Effector memory CD4-positive, alpha-beta T cell (primary cell): ENCODE results near the gene ACSL5.

ENCODE experiments used
- DNase-seq, 3 donors: peaks; one replicate each; pipeline ENCODE4 v3.0.0-alpha.2; 2020
- H3K27ac ChIP-seq: 2 replicates; pipeline ENCODE4 v1.7.0; 2013; ENCODE audit warnings: mild to moderate bottlenecking, low read length, moderate library complexity; ENCODE audit not compliant: insufficient read depth, poor library complexity, severe bottlenecking
- H3K27me3 ChIP-seq: replicated peaks from 2 replicates; pipeline ENCODE4 v1.7.0; 2013; ENCODE audit warnings: mild to moderate bottlenecking, low read length; ENCODE audit not compliant: insufficient read depth, control insufficient read depth, poor library complexity, severe bottlenecking
- H3K36me3 ChIP-seq: 2 replicates; pipeline ENCODE4 v1.7.0; 2013; ENCODE audit warnings: mild to moderate bottlenecking, low read length, moderate library complexity; ENCODE audit not compliant: control insufficient read depth, insufficient read depth
- H3K4me1 ChIP-seq: 2 replicates; pipeline ENCODE4 v1.7.0; 2013; ENCODE audit warnings: low read length, mild to moderate bottlenecking; ENCODE audit not compliant: control insufficient read depth, insufficient read depth, poor library complexity, severe bottlenecking
- H3K4me3 ChIP-seq: 2 replicates; pipeline ENCODE4 v1.7.0; 2013; ENCODE audit warnings: low read length, low read depth, mild to moderate bottlenecking; ENCODE audit not compliant: insufficient read depth, poor library complexity, severe bottlenecking
- H3K9me3 ChIP-seq: 2 replicates; pipeline ENCODE4 v1.7.0; 2013; ENCODE audit warnings: mild to moderate bottlenecking, low read length, moderate library complexity; ENCODE audit not compliant: control insufficient read depth

ACSL5 gene

DNA sequence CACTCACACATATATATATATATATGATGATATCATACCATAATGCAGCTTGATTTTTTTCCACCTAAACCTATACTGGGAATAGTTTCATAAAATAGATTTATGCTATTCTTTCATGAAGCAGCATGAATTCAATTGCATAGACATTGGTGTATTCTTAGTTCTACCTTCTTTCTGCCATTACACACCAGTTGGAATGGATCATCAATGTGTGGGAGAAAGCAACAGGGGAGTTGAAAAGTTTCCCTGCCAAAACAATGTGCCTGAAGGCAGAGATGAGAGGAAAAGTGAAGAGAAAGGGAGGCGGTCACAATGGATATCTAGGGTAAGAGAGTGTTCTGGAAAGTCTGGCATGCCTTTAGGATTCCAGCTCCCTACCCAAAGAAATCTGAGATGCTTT lies 25.2 kb upstream of the ACSL5 start:
- no peak for DNase-seq
- H3K27ac ChIP-seq, result no peak overlapping the region
- no peaks in the 10 kb centered on the region for H3K9me3 ChIP-seq
- H3K4me1 ChIP-seq, result no peaks in the 10 kb centered on the region
- no peak overlapping the region for H3K4me3 ChIP-seq
- H3K27me3 ChIP-seq, result no peaks in the 10 kb centered on the region
- H3K36me3 ChIP-seq, result no peaks in the 10 kb centered on the region

DNA sequence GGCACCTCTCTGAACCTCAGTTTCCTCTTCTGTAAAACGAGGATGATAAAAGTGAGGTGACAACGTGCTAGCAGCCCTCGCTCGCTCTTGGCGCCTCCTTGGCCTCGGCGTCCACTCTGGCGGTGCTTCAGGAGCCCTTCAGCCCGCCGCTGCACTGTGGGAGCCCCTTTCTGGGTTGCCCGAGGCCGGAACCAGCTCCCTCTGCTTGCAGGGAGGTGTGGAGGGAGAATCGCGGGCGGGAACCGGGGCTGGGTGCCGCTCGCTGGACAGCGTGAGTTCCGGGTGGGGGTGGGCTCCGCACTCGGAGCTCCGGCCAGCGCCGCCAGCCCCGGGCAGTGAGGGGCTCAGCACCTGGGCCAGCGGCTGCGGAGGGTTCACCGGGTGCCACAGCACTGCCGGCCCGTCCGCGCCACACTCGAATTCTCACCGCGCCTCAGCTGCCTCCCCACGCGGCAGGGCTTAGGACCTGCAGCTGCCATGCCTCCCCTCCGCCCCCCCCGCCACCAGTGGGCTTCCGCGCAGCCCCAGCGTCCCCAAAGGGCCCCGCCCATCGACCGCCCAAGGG lies 24.3 kb upstream of the ACSL5 start:
- Histone ChIP-seq H3K9me3 (no peaks in the 10 kb centered on the region), H3K27ac (no peak overlapping the region), H3K36me3 (no peaks in the 10 kb centered on the region), H3K27me3 (no peaks in the 10 kb centered on the region), H3K4me3 (no peak overlapping the region), H3K4me1 (no peaks in the 10 kb centered on the region)
- DNase-seq, result no peak

DNA sequence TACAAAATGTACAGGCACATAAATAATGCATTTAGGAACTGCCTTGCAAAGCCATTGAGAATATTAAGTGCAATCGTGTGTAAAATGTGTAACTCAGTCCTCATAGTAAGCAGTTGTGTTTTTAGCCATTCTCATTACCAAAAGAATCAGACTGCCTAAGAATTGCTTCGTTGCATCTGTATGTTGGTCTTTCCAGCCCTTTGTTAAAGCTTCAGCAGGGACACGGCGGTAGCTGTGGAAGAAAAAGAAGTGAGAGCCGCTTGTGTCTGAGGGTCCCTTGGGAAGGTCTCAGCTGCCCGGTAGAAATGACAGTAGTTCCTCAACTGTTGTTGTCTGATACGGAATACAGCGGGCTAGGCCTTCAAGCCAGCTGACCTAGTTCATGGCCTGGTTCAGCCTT lies 22.8 kb upstream of the ACSL5 start:
- no peak for DNase-seq

DNA sequence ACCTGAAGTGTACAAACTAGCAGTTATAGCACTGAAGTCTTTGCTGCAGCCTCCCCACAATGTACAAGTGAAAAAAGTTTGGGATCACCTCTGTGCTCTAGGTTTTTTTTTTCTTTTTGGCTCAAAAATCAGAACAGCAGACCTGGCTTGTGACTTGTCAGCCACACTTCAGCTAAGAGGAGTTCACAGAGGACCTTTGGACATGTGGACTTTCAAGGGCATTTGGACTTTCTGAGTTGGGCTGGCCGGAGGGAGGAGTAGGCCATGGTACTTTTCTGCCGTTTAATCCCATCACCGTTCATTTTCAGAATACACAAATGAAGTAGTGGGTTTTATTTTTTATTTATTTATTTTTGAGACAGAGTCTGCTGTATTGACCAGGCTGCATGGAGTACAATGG lies 21.9 kb upstream of the ACSL5 start:
- no peaks in the 10 kb centered on the region for H3K27me3 ChIP-seq
- H3K36me3 ChIP-seq, result no peaks in the 10 kb centered on the region
- H3K4me1 ChIP-seq, result no peaks in the 10 kb centered on the region
- H3K4me3 ChIP-seq, result no peak overlapping the region
- H3K27ac ChIP-seq, result no peak overlapping the region
- H3K9me3 ChIP-seq, result no peaks in the 10 kb centered on the region
- DNase-seq, result no peak

More for the DNA sequence above, 22.8 kb upstream of the ACSL5 start:
- H3K36me3 ChIP-seq, result no peaks in the 10 kb centered on the region
- H3K27ac ChIP-seq, result no peak overlapping the region
- H3K27me3 ChIP-seq, result no peaks in the 10 kb centered on the region
- no peak overlapping the region for H3K4me3 ChIP-seq
- no peaks in the 10 kb centered on the region for H3K9me3 ChIP-seq
- no peaks in the 10 kb centered on the region for H3K4me1 ChIP-seq

DNA sequence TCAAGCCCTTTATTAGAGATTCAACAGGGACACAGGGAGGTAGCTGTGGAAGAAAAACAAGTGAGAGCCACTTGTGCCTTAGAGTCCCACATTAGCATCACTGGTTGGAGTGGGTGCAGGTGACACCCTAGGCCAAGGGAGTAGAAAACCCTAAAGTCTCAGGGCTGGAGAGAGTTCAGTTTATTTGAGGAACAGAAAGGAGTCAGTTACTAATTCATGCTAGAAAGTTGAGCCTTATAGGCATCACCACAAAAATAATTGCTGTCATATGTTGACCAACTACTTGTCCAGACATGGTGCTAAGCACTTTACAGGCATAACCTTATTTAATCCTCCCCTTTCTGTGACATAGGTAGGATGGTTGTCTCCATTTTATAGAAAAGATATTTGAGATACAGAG lies 20.9 kb upstream of the ACSL5 start:
- H3K4me3 ChIP-seq, result no peak overlapping the region
- H3K27me3 ChIP-seq, result no peaks in the 10 kb centered on the region
- DNase-seq, result no peak
- H3K36me3 ChIP-seq, result no peaks in the 10 kb centered on the region
- no peaks in the 10 kb centered on the region for H3K4me1 ChIP-seq
- no peak overlapping the region for H3K27ac ChIP-seq
- H3K9me3 ChIP-seq, result no peaks in the 10 kb centered on the region

DNA sequence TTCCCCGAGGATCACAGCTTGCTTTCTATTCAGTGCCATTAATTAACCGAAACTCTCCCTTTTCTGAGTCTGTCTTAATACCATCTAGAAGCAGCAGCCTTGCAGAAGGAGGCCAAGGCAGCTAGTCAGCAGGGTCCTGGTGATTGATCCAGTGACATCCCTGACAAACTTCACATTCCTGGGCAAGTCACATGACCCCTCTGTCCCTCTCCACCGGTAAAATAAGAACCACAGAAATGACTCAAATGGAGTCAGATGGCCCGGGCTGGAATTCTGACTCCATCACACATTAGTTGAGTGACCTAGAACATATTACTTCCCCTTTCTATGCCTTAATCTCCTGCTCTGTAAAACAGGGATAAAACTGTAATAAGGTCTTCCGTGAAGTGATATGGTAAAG lies 17.2 kb upstream of the ACSL5 start:
- Histone ChIP-seq H3K27ac (no peak overlapping the region), H3K27me3 (no peaks in the 10 kb centered on the region), H3K4me1 (no peaks in the 10 kb centered on the region), H3K4me3 (no peak overlapping the region), H3K36me3 (no peaks in the 10 kb centered on the region), H3K9me3 (no peaks in the 10 kb centered on the region)
- no peak for DNase-seq

DNA sequence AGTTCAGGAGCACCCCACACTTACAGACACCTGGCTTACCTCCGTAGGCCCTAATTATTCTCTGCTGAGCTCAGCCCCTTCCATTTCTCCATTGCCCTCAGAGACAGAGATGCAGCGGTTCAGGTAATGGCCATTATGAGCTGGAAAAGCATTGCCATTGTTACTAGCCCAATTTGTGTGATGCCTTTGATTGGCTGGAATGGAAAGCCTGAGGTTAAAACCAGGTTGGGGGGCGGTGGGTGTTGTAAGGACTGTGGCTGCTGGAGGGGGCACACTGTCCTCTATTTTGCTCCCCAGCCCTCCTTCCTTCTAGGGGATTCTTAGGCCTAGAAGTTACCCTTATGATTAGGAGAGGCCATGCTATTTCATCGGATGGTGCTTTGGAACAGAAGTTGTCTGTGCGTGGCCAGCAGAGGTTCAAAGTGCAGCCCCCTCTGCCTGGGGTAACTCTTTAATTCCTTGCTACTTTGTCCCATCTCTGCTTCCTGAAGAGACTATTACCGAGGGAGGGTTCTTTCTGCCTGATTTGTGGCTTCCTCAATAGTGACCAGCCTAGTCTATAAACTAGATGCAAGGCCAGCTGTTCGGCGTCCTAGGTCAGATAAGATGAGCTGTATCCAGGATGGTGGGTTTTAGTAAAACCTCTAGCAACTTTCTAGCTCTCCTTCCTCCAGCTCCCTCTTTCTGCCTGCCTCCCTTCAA lies 14.2 kb upstream of the ACSL5 start:
- no peak overlapping the region for H3K27ac ChIP-seq
- no peaks in the 10 kb centered on the region for H3K9me3 ChIP-seq
- no peak for DNase-seq
- no peaks in the 10 kb centered on the region for H3K36me3 ChIP-seq
- no peak overlapping the region for H3K4me3 ChIP-seq
- no peaks in the 10 kb centered on the region for H3K4me1 ChIP-seq
- no peaks in the 10 kb centered on the region for H3K27me3 ChIP-seq

DNA sequence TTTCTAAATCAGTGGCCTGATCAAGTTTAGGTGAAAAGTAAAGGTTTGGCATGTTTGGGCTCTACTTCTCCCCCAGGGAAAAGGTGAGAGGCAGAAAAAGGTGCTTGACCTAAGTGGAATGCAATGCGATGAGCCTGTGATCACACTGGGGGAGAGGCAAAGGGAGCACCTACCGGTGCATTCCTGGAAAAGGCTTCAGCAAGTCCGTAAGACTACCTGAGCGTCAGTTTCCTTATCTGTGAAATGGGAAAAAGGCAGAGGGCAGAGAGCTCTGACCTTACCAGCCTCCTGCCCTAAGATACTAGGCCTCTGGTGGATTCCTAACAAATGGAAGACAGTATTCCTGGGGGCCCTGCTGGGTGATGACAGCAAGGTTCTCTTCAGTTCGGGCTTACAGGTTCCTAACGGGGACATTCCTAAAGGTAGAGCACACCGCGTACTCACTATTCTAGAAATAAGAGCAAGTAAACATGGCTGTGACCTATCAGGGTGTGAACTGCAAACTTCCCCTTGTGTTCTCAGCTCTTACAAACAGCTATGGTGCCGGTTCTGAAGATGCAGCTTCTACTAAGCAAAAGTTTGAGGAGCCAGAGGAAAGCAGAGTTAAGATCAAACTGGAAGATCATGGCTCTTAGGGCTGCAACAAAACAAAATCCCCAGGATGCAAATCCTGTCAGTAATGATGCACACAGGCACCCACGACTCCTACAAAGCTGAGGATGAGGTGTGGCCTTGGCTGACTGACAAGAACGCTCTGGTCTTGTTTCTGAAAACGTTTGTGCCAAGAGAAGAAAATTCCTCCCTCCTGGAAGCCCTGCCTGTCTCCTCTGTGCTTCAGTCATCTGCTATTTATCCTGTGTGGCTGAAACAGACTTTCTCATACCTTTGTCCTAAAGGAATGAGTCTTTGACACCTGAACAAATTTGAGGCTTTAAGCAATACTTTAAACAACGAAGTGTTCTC lies 13.3 kb upstream of the ACSL5 start:
- H3K36me3 ChIP-seq, result no peaks in the 10 kb centered on the region
- no peaks in the 10 kb centered on the region for H3K9me3 ChIP-seq
- no peak overlapping the region for H3K4me3 ChIP-seq
- H3K4me1 ChIP-seq, result no peaks in the 10 kb centered on the region
- H3K27me3 ChIP-seq, result no peaks in the 10 kb centered on the region
- no peak overlapping the region for H3K27ac ChIP-seq
- DNase-seq, result no peak

DNA sequence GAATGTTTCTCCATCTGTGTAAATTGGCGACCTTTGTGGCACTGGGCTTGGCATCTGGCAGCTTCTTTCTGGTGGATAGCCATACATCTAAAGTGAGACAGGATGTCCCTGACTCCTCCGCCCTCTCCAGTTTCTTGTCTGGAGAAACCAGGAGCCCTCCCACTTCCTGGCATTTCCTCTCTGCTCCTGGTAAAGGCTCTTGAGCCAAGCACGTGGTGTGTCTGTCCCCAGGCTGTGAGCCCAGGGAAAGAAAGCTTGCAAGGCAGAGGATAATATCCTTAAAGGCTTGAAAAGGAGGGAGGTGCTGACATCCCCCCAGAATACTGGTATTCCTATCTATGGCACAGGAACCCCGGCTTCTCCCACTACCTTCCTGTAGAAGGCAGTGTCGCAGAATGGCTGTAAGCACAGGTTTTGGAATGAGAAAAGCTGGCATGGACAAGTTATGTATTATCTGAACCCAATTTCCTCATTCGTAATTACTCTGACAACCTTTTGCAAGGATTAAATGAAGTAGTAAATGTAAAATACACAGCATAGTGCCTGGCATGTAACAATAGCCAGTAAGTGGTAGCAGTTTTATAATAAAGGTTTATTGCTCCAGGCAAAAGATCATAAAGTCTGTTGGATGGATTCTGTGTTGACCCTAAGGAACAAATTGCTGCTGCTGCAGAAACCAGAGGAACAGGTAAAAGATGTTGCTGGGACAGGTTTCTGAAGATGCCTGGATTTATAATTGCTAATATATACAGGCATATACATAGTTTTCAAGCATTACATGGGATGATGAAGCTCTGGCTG lies 11.8 kb upstream of the ACSL5 start:
- no peak overlapping the region for H3K4me3 ChIP-seq
- H3K4me1 ChIP-seq, result no peaks in the 10 kb centered on the region
- no peak overlapping the region for H3K27ac ChIP-seq
- no peak for DNase-seq
- no peaks in the 10 kb centered on the region for H3K36me3 ChIP-seq
- no peaks in the 10 kb centered on the region for H3K27me3 ChIP-seq
- H3K9me3 ChIP-seq, result no peaks in the 10 kb centered on the region
